ENCODE results near the gene DNALI1. TPM values are rescaled to one million over a fixed set of nuclear protein-coding genes. Genes with fewer than 3 reads are reported as not detected.

The DNALI1 gene
- total and polyA plus RNA-seq, 2 experiments from 2014 or later = 11.5 to 38.8 TPM

- no peak for TF ChIP-seq EZH2 (IDR thresholded peaks at IDR 0.05; ENCODE audit: borderline replicate concordance)
- TF ChIP-seq, protein P1, sequence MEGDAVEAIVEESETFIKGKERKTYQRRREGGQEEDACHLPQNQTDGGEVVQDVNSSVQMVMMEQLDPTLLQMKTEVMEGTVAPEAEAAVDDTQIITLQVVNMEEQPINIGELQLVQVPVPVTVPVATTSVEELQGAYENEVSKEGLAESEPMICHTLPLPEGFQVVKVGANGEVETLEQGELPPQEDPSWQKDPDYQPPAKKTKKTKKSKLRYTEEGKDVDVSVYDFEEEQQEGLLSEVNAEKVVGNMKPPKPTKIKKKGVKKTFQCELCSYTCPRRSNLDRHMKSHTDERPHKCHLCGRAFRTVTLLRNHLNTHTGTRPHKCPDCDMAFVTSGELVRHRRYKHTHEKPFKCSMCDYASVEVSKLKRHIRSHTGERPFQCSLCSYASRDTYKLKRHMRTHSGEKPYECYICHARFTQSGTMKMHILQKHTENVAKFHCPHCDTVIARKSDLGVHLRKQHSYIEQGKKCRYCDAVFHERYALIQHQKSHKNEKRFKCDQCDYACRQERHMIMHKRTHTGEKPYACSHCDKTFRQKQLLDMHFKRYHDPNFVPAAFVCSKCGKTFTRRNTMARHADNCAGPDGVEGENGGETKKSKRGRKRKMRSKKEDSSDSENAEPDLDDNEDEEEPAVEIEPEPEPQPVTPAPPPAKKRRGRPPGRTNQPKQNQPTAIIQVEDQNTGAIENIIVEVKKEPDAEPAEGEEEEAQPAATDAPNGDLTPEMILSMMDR (IDR thresholded peaks at IDR 0.05; ENCODE audit: poor library complexity) = no peak
- no peak for TF ChIP-seq EZH2phosphoT487 (IDR thresholded peaks at IDR 0.05; ENCODE audit: low read depth, severe bottlenecking, unreplicated experiment)
- Histone ChIP-seq H3K4me2 (no peak overlapping the region), H3K27me3 (no peaks in the 10 kb centered on the region), H3K9me2 (replicated peaks; ENCODE audit: insufficient read depth) (no peaks in the 10 kb centered on the region), H3K4me1 (ENCODE audit: insufficient read depth) (peaks cover 16% of the 10 kb centered on the region), H2AFZ (no peak overlapping the region), H3K27ac (peak overlapping the region; percentile 31), H3K36me3 (replicated peaks; ENCODE audit: insufficient read depth, low read depth) (no peaks in the 10 kb centered on the region), H3K4me3 (no peak overlapping the region), H3K79me2 (no peaks in the 10 kb centered on the region), H3K9me3 (ENCODE audit: low read depth) (no peaks in the 10 kb centered on the region), H4K20me1 (ENCODE audit: insufficient read depth, poor library complexity, severe bottlenecking) (no peaks in the 10 kb centered on the region)
- WGBS (ENCODE audit: low lambda C conversion rate, missing lambda C conversion rate) = 95% methylated on average over 1 of the region's 1 CpG
- no peak for DNase-seq (ENCODE audit: low spot score)
Observed at GRCh38 chr1:37562984-37563383, 6.2 kb downstream of the DNALI1 start.

DNA sequence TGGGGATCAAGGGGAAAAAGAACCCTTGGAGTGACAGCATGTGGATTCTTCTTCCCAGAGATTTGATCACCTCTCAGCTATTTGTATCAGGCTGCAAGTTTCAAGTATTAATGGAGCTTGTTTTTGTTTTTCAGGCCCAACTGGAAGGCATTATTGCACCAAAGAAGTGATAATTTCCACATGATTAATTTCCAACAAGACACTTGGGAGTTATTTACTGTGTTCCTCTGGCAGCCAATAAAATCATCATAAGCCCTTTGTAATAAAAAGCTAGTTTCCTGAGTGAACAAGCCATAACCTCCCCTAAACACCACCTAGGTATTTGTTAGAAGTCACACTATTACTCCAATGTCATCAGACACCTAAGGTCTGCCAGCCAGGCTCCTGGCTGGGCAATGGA lies 8.2 kb downstream of the DNALI1 start:
- H3K9me2 ChIP-seq (replicated peaks; ENCODE audit: insufficient read depth) = no peaks in the 10 kb centered on the region
- no peaks in the 10 kb centered on the region for H4K20me1 ChIP-seq (ENCODE audit: insufficient read depth, poor library complexity, severe bottlenecking)
- H3K4me2 ChIP-seq = no peak overlapping the region
- H2AFZ ChIP-seq = no peak overlapping the region
- TF ChIP-seq EZH2 (IDR thresholded peaks at IDR 0.05; ENCODE audit: borderline replicate concordance) = no peak
- no peaks in the 10 kb centered on the region for H3K9me3 ChIP-seq (ENCODE audit: low read depth)
- no peaks in the 10 kb centered on the region for H3K27me3 ChIP-seq
- peaks cover 9% of the 10 kb centered on the region for H3K4me1 ChIP-seq (ENCODE audit: insufficient read depth)
- no peak overlapping the region for H3K27ac ChIP-seq
- no peaks in the 10 kb centered on the region for H3K79me2 ChIP-seq
- no peak overlapping the region for H3K4me3 ChIP-seq
- DNase-seq (ENCODE audit: low spot score) = no peak
- H3K36me3 ChIP-seq (replicated peaks; ENCODE audit: insufficient read depth, low read depth) = no peaks in the 10 kb centered on the region

GRCh38 chr1:37567023-37567422 lies 10.3 kb downstream of the DNALI1 start:
- no peak for TF ChIP-seq EZH2 (IDR thresholded peaks at IDR 0.05; ENCODE audit: borderline replicate concordance)
- TF ChIP-seq, protein P1 (IDR thresholded peaks at IDR 0.05; ENCODE audit: poor library complexity) = no peak
- no peak for TF ChIP-seq EZH2phosphoT487 (IDR thresholded peaks at IDR 0.05; ENCODE audit: low read depth, severe bottlenecking, unreplicated experiment)
- no peaks in the 10 kb centered on the region for H3K27me3 ChIP-seq
- H3K9me2 ChIP-seq (replicated peaks; ENCODE audit: insufficient read depth) = no peaks in the 10 kb centered on the region
- no peak overlapping the region for H2AFZ ChIP-seq
- WGBS (ENCODE audit: low lambda C conversion rate, missing lambda C conversion rate) = 50% methylated on average over 3 of the region's 3 CpGs
- no peaks in the 10 kb centered on the region for H3K9me3 ChIP-seq (ENCODE audit: low read depth)
- no peak overlapping the region for H3K4me3 ChIP-seq
- H3K27ac ChIP-seq = no peak overlapping the region
- no peaks in the 10 kb centered on the region for H4K20me1 ChIP-seq (ENCODE audit: insufficient read depth, poor library complexity, severe bottlenecking)
- no peak overlapping the region for H3K4me2 ChIP-seq
- H3K36me3 ChIP-seq (replicated peaks; ENCODE audit: insufficient read depth, low read depth) = no peaks in the 10 kb centered on the region
- H3K79me2 ChIP-seq = no peaks in the 10 kb centered on the region
- DNase-seq (ENCODE audit: low spot score) = peak; percentile 56
- no peaks in the 10 kb centered on the region for H3K4me1 ChIP-seq (ENCODE audit: insufficient read depth)

- Histone ChIP-seq H2AFZ (no peak overlapping the region), H4K20me1 (ENCODE audit: insufficient read depth, poor library complexity, severe bottlenecking) (no peaks in the 10 kb centered on the region), H3K36me3 (replicated peaks; ENCODE audit: insufficient read depth, low read depth) (no peaks in the 10 kb centered on the region), H3K9me3 (ENCODE audit: low read depth) (no peaks in the 10 kb centered on the region), H3K4me3 (no peak overlapping the region), H3K27ac (no peak overlapping the region), H3K27me3 (no peaks in the 10 kb centered on the region), H3K4me1 (ENCODE audit: insufficient read depth) (no peaks in the 10 kb centered on the region), H3K4me2 (no peak overlapping the region), H3K79me2 (no peaks in the 10 kb centered on the region), H3K9me2 (replicated peaks; ENCODE audit: insufficient read depth) (no peaks in the 10 kb centered on the region)
- TF ChIP-seq EZH2phosphoT487 (IDR thresholded peaks at IDR 0.05; ENCODE audit: low read depth, severe bottlenecking, unreplicated experiment) (no peak), EZH2 (IDR thresholded peaks at IDR 0.05; ENCODE audit: borderline replicate concordance) (no peak)
- TF ChIP-seq, protein P1 (IDR thresholded peaks at IDR 0.05; ENCODE audit: poor library complexity) = no peak
- WGBS (ENCODE audit: low lambda C conversion rate, missing lambda C conversion rate) = 96% methylated on average over 3 of the region's 3 CpGs
- no peak for DNase-seq (ENCODE audit: low spot score)
Observed at GRCh38 chr1:37570528-37571334, 14.0 kb downstream of the DNALI1 start.

Data from hepatocyte (in vitro differentiated cells).